Mononuclear cell (primary cell): ENCODE data around the gene NPY4R. TPM values are rescaled to one million over a fixed set of nuclear protein-coding genes. Genes with fewer than 3 reads are reported as not detected.
"Not testable (repeated sequence)": the region's sequence is repeated elsewhere in the genome, so short reads cannot be mapped to it uniquely, and the experiment has no call there.

Experiments used
- H3K27me3 ChIP-seq: 2 replicates; pipeline ENCODE4 v1.6.0; 2011; ENCODE audit warnings: low read length, control low read depth; ENCODE audit not compliant: insufficient read depth
- H3K4me1 ChIP-seq: 2 replicates; pipeline ENCODE4 v1.5.1; 2011; ENCODE audit warnings: mild to moderate bottlenecking, low read length, control low read depth; ENCODE audit not compliant: insufficient read depth
- H3K4me3 ChIP-seq: 2 replicates; pipeline ENCODE4 v1.5.1; 2011; ENCODE audit warnings: mild to moderate bottlenecking, low read length, moderate library complexity
- H3K9me3 ChIP-seq: 2 replicates; pipeline ENCODE4 v1.5.1; 2011; ENCODE audit warnings: low read depth, mild to moderate bottlenecking, control low read depth, low read length
- total RNA-seq: library from RNA; depleted of rRNA; stranded (reverse); fragments of >200 nt; gene quantifications from one replicate; pipeline ENCODE4 v1.2.3, GENCODE V29; 2012

Gene NPY4R
- total RNA-seq = not detected

GRCh38 chr10:46465765-46466164 is at the start of gene NPY4R:
NPY4R (minus strand) TSS chr10:46465958; CDS start chr10:46462635, 3,323 bp downstream.
- H3K9me3 ChIP-seq, H3K27me3 ChIP-seq, H3K4me3 ChIP-seq, H3K4me1 ChIP-seq: not testable (repeated sequence)

GRCh38 chr10:46515366-46515765 is 49.6 kb upstream of the NPY4R start:
- no peak overlapping the region for H3K4me3 ChIP-seq
- no peaks in the 10 kb centered on the region for H3K4me1 ChIP-seq
- H3K9me3 ChIP-seq = no peaks in the 10 kb centered on the region
- no peaks in the 10 kb centered on the region for H3K27me3 ChIP-seq

GRCh38 chr10:46514899-46515298 is 49.1 kb upstream of the NPY4R start:
- Histone ChIP-seq H3K4me3 (no peak overlapping the region), H3K9me3 (no peaks in the 10 kb centered on the region), H3K27me3 (no peaks in the 10 kb centered on the region), H3K4me1 (no peaks in the 10 kb centered on the region)

- Histone ChIP-seq H3K27me3 (no peaks in the 10 kb centered on the region), H3K4me3 (no peak overlapping the region), H3K9me3 (no peaks in the 10 kb centered on the region), H3K4me1 (no peaks in the 10 kb centered on the region)
Measured at GRCh38 chr10:46514431-46514861, 48.7 kb upstream of the NPY4R start.

GRCh38 chr10:46513333-46513732 is 47.6 kb upstream of the NPY4R start:
- H3K4me3 ChIP-seq, H3K27me3 ChIP-seq, H3K4me1 ChIP-seq, H3K9me3 ChIP-seq: not testable (repeated sequence)

GRCh38 chr10:46512725-46513124 is 47.0 kb upstream of the NPY4R start:
- H3K27me3 ChIP-seq = not testable (repeated sequence)

GRCh38 chr10:46512002-46512401 is 46.2 kb upstream of the NPY4R start:
- H3K9me3 ChIP-seq, H3K4me3 ChIP-seq, H3K4me1 ChIP-seq, H3K27me3 ChIP-seq: not testable (repeated sequence)

More at GRCh38 chr10:46512725-46513124, 47.0 kb upstream of the NPY4R start:
- H3K4me1 ChIP-seq, H3K4me3 ChIP-seq, H3K9me3 ChIP-seq: not testable (repeated sequence)

GRCh38 chr10:46499990-46500389 is 34.2 kb upstream of the NPY4R start:
- not testable (repeated sequence) for H3K27me3 ChIP-seq, H3K9me3 ChIP-seq, H3K4me1 ChIP-seq, H3K4me3 ChIP-seq

GRCh38 chr10:46498985-46499703 is 33.4 kb upstream of the NPY4R start:
- not testable (repeated sequence) for H3K4me3 ChIP-seq, H3K27me3 ChIP-seq, H3K9me3 ChIP-seq, H3K4me1 ChIP-seq

GRCh38 chr10:46497878-46498277 is 32.1 kb upstream of the NPY4R start:
- H3K27me3 ChIP-seq, H3K4me3 ChIP-seq, H3K4me1 ChIP-seq, H3K9me3 ChIP-seq: not testable (repeated sequence)

- H3K27me3 ChIP-seq, H3K4me1 ChIP-seq, H3K4me3 ChIP-seq, H3K9me3 ChIP-seq: not testable (repeated sequence)
Measured at GRCh38 chr10:46497401-46497800, 31.6 kb upstream of the NPY4R start.

- H3K4me3 ChIP-seq, H3K9me3 ChIP-seq, H3K27me3 ChIP-seq, H3K4me1 ChIP-seq: not testable (repeated sequence)
Measured at GRCh38 chr10:46491364-46492114, 25.8 kb upstream of the NPY4R start.

- not testable (repeated sequence) for H3K4me1 ChIP-seq, H3K9me3 ChIP-seq, H3K4me3 ChIP-seq, H3K27me3 ChIP-seq
Measured at GRCh38 chr10:46490285-46490684, 24.5 kb upstream of the NPY4R start.

GRCh38 chr10:46486459-46486858 is 20.7 kb upstream of the NPY4R start:
- H3K27me3 ChIP-seq, H3K9me3 ChIP-seq, H3K4me1 ChIP-seq, H3K4me3 ChIP-seq: not testable (repeated sequence)

GRCh38 chr10:46474746-46475320 is 9.1 kb upstream of the NPY4R start:
- H3K27me3 ChIP-seq, H3K4me1 ChIP-seq, H3K4me3 ChIP-seq, H3K9me3 ChIP-seq: not testable (repeated sequence)

- H3K4me3 ChIP-seq, H3K9me3 ChIP-seq, H3K4me1 ChIP-seq, H3K27me3 ChIP-seq: not testable (repeated sequence)
Measured at GRCh38 chr10:46473758-46474157, 8.0 kb upstream of the NPY4R start.
